Measurements from ENCODE around the gene CRB3.

The CRB3 gene

GRCh38 chr19:6514926-6515544, 51.0 kb downstream of the CRB3 start:
- Histone ChIP-seq H3K27ac (ENCODE audit: low read depth, low read length, severe bottlenecking) (no peak overlapping the region), H3K4me1 (ENCODE audit: control insufficient read depth, insufficient read depth, low read length, poor library complexity, severe bottlenecking) (peaks cover 3% of the 10 kb centered on the region), H3K36me3 (ENCODE audit: control insufficient read depth, insufficient read depth, low read length) (no peaks in the 10 kb centered on the region), H3K4me3 (ENCODE audit: extremely low read depth, insufficient read depth, low read length, poor library complexity, severe bottlenecking) (no peak overlapping the region), H3K9me3 (ENCODE audit: control insufficient read depth, low read length) (no peaks in the 10 kb centered on the region)
- WGBS, 2 experiments (ENCODE audit: insufficient coverage in 2 of 2): 87 to 89% methylated on average over 10 to 12 of the region's 15 CpGs

GRCh38 chr19:6516018-6516658, 52.1 kb downstream of the CRB3 start:
- H3K9me3 ChIP-seq (ENCODE audit: control insufficient read depth, low read length): no peaks in the 10 kb centered on the region
- peak overlapping the region; percentile 52 for H3K4me3 ChIP-seq (ENCODE audit: extremely low read depth, insufficient read depth, low read length, poor library complexity, severe bottlenecking)
- peak overlapping the region; percentile 45 for H3K27ac ChIP-seq (ENCODE audit: low read depth, low read length, severe bottlenecking)
- H3K4me1 ChIP-seq (ENCODE audit: control insufficient read depth, insufficient read depth, low read length, poor library complexity, severe bottlenecking): peaks cover 3% of the 10 kb centered on the region
- 0 to 4% methylated on average over 21 to 25 of the region's 26 CpGs for WGBS, 2 experiments (ENCODE audit: insufficient coverage in 2 of 2)
- no peaks in the 10 kb centered on the region for H3K36me3 ChIP-seq (ENCODE audit: control insufficient read depth, insufficient read depth, low read length)

Measured in mesodermal cell (in vitro differentiated cells).